ENCODE measurements around the gene DMP1. TPM values are rescaled to one million over a fixed set of nuclear protein-coding genes. Genes with fewer than 3 reads are reported as not detected.

DMP1 gene
- total and polyA plus RNA-seq, 12 donors: not detected

- Histone ChIP-seq H3K4me1 (peaks cover 0 to 17% (median 0%) of the 10 kb centered on the region in 9 donors), H3K9me3 (no peaks in the 10 kb centered on the region), H3K4me3 (no peak overlapping the region), H3K27me3 (no peaks in the 10 kb centered on the region), H3K36me3 (no peaks in the 10 kb centered on the region), H3K27ac (no peak overlapping the region)
- WGBS, 2 donors: 64 to 70% methylated on average over 2 of the region's 2 CpGs
- intact Hi-C loops (cut with DNase I): loop anchor here in 1 of 10 donors (10.0 kb wide), 1 partner anchor 50 kb away; no protein-coding TSS in a partner anchor
- TF ChIP-seq, protein P1, sequence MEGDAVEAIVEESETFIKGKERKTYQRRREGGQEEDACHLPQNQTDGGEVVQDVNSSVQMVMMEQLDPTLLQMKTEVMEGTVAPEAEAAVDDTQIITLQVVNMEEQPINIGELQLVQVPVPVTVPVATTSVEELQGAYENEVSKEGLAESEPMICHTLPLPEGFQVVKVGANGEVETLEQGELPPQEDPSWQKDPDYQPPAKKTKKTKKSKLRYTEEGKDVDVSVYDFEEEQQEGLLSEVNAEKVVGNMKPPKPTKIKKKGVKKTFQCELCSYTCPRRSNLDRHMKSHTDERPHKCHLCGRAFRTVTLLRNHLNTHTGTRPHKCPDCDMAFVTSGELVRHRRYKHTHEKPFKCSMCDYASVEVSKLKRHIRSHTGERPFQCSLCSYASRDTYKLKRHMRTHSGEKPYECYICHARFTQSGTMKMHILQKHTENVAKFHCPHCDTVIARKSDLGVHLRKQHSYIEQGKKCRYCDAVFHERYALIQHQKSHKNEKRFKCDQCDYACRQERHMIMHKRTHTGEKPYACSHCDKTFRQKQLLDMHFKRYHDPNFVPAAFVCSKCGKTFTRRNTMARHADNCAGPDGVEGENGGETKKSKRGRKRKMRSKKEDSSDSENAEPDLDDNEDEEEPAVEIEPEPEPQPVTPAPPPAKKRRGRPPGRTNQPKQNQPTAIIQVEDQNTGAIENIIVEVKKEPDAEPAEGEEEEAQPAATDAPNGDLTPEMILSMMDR (IDR thresholded peaks at IDR 0.05): no peak
- DNase-seq (no peak), ATAC-seq (no peak)
Measured at GRCh38 chr4:87624698-87625097, 25.4 kb upstream of the DMP1 start.

- Histone ChIP-seq H3K4me3 (no peak overlapping the region), H3K4me1 (peaks cover 0 to 13% (median 5%) of the 10 kb centered on the region in 9 donors), H3K9me3 (no peaks in the 10 kb centered on the region), H3K27me3 (no peaks in the 10 kb centered on the region), H3K36me3 (no peaks in the 10 kb centered on the region), H3K27ac (no peak overlapping the region)
- DNase-seq (no peak), ATAC-seq (no peak)
- intact Hi-C loops (cut with DNase I): no loop called here
- TF ChIP-seq, protein P1 (IDR thresholded peaks at IDR 0.05): no peak
Measured at GRCh38 chr4:87631668-87632067, 18.4 kb upstream of the DMP1 start.

- Histone ChIP-seq H3K36me3 (no peaks in the 10 kb centered on the region), H3K4me1 (peaks cover 0 to 13% (median 5%) of the 10 kb centered on the region in 9 donors), H3K4me3 (no peak overlapping the region), H3K9me3 (no peaks in the 10 kb centered on the region), H3K27ac (no peak overlapping the region), H3K27me3 (no peaks in the 10 kb centered on the region)
- intact Hi-C loops (cut with DNase I): no loop called here
- TF ChIP-seq, protein P1 (IDR thresholded peaks at IDR 0.05): no peak
- ATAC-seq: no peak
- no peak for DNase-seq
- WGBS, 2 donors: 71 to 79% methylated on average over 1 of the region's 1 CpG
Measured at GRCh38 chr4:87632469-87632868, 17.6 kb upstream of the DMP1 start.

DNA sequence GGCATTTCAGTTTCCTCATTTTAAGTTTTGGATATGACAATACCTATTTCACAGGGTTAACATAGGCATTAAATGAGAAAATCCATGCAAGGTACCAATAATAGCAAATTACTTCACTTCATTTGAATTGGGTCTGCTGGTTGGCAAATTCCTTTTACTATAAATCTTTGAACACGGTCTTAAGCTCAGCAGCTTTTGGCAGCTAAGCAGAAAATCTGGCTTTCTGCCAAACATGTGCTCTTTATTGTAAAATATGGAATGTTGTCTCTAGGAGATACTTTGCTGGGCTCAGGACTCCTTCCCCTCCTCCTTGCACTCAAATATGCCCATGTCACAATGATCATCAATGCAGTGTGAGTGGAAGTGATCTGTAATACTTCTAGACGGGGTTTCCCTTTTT lies 16.8 kb upstream of the DMP1 start:
- H3K27me3 ChIP-seq: no peaks in the 10 kb centered on the region
- TF ChIP-seq, protein P1 (IDR thresholded peaks at IDR 0.05): no peak
- ATAC-seq: peak in 2 of 8 donors; percentile 37
- intact Hi-C loops (cut with DNase I): no loop called here
- H3K27ac ChIP-seq: no peak overlapping the region
- peaks cover 0 to 13% (median 5%) of the 10 kb centered on the region in 9 donors for H3K4me1 ChIP-seq
- no peak overlapping the region for H3K4me3 ChIP-seq
- H3K9me3 ChIP-seq: peaks cover 0 to 3% (median 0%) of the 10 kb centered on the region in 11 donors
- peak in 1 of 2 donors; percentile 8 for DNase-seq
- no peaks in the 10 kb centered on the region for H3K36me3 ChIP-seq
- WGBS, 2 donors: 25 to 30% methylated on average over 2 of the region's 2 CpGs
